MM.1S (cell line): ENCODE measurements around the gene SHC4.

ENCODE experiments used
- DNase-seq: peaks from one replicate; pipeline ENCODE4 v3.0.0-alpha.2; 2015
- H2AFZ ChIP-seq: fragments of 300-600 bp; sonication (generic); 2 replicates; pipeline ENCODE4 v1.6.0; 2016; ENCODE audit warnings: antibody characterized with exemption, low read length
- H3F3A ChIP-seq: fragments of 300-600 bp; sonication (generic); 2 replicates; pipeline ENCODE4 v1.6.1; 2016; ENCODE audit warnings: mild to moderate bottlenecking, antibody characterized with exemption, low read length, moderate library complexity, mixed read lengths; ENCODE audit not compliant: insufficient read depth
- H3K27ac ChIP-seq: fragments of 300-600 bp; sonication (generic); 2 replicates; pipeline ENCODE4 v1.5.1; 2016; ENCODE audit warnings: mild to moderate bottlenecking, low read length
- H3K27me3 ChIP-seq: fragments of 300-600 bp; sonication (generic); replicated peaks from 2 replicates; pipeline ENCODE4 v1.6.0; 2016; ENCODE audit warnings: low read length; ENCODE audit not compliant: insufficient read depth
- H3K36me3 ChIP-seq: fragments of 300-600 bp; sonication (generic); replicated peaks from 2 replicates; pipeline ENCODE4 v1.6.1; 2016; ENCODE audit warnings: mild to moderate bottlenecking, low read length, mixed read lengths; ENCODE audit not compliant: insufficient read depth
- H3K4me1 ChIP-seq: fragments of 300-600 bp; sonication (generic); 2 replicates; pipeline ENCODE4 v1.6.1; 2016; ENCODE audit warnings: low read length, mixed read lengths
- H3K4me2 ChIP-seq: fragments of 300-600 bp; sonication (generic); 2 replicates; pipeline ENCODE4 v1.6.0; 2016; ENCODE audit warnings: low read depth, low read length
- H3K4me3 ChIP-seq: fragments of 300-600 bp; sonication (generic); 2 replicates; pipeline ENCODE4 v1.5.1; 2016; ENCODE audit warnings: low read length, mixed read lengths
- H3K79me2 ChIP-seq: fragments of 300-600 bp; sonication (generic); 2 replicates; pipeline ENCODE4 v1.6.1; 2016; ENCODE audit warnings: mixed run types, low read length, mixed read lengths
- H3K9ac ChIP-seq: fragments of 300-600 bp; sonication (generic); 2 replicates; pipeline ENCODE4 v1.6.1; 2016; ENCODE audit warnings: low read length, mixed read lengths
- H3K9me2 ChIP-seq: fragments of 300-600 bp; sonication (generic); replicated peaks from 2 replicates; pipeline ENCODE4 v1.6.1; 2016; ENCODE audit warnings: mild to moderate bottlenecking, low read length, mixed read lengths; ENCODE audit not compliant: insufficient read depth
- H3K9me3 ChIP-seq: fragments of 300-600 bp; sonication (generic); replicated peaks from 2 replicates; pipeline ENCODE4 v1.6.1; 2016; ENCODE audit warnings: mild to moderate bottlenecking, low read length, mixed read lengths; ENCODE audit not compliant: insufficient read depth
- H4K20me1 ChIP-seq: fragments of 300-600 bp; sonication (generic); 2 replicates; pipeline ENCODE4 v1.6.1; 2016; ENCODE audit warnings: mild to moderate bottlenecking, low read length, moderate library complexity, mixed read lengths; ENCODE audit not compliant: insufficient read depth
- CTCF ChIP-seq: fragments of 300-600 bp; sonication (generic); IDR thresholded peaks from 2 replicates; pipeline ENCODE4 v1.5.1; 2016; ENCODE audit warnings: antibody characterized with exemption, low read length, mixed read lengths
- EZH2 ChIP-seq: fragments of 300-600 bp; sonication (generic); optimal IDR thresholded peaks from 2 replicates; pipeline ENCODE3; 2017; ENCODE audit warnings: low read depth, mild to moderate bottlenecking, antibody characterized with exemption, low read length, mixed read lengths
- EZH2phosphoT487 ChIP-seq: fragments of 300-600 bp; sonication (generic); IDR thresholded peaks from 2 replicates; pipeline ENCODE4 v1.6.1; 2018; ENCODE audit warnings: antibody characterized with exemption, low read length

The SHC4 gene

GRCh38 chr15:48832648-48833047 lies 131.1 kb downstream of the SHC4 start:
- no peaks in the 10 kb centered on the region for H3K79me2 ChIP-seq
- H3K36me3 ChIP-seq: no peaks in the 10 kb centered on the region
- H3K4me1 ChIP-seq: no peaks in the 10 kb centered on the region
- no peak overlapping the region for H3K4me2 ChIP-seq
- no peaks in the 10 kb centered on the region for H3F3A ChIP-seq
- TF ChIP-seq EZH2phosphoT487 (no peak), EZH2 (no peak), CTCF (no peak)
- no peaks in the 10 kb centered on the region for H3K27me3 ChIP-seq
- no peak overlapping the region for H3K9ac ChIP-seq
- no peaks in the 10 kb centered on the region for H3K9me2 ChIP-seq
- H3K27ac ChIP-seq: no peak overlapping the region
- H2AFZ ChIP-seq: no peak overlapping the region
- DNase-seq: no peak
- H3K9me3 ChIP-seq: no peaks in the 10 kb centered on the region
- H4K20me1 ChIP-seq: no peaks in the 10 kb centered on the region
- H3K4me3 ChIP-seq: no peak overlapping the region

- Histone ChIP-seq H3K36me3 (no peaks in the 10 kb centered on the region), H3K27ac (no peak overlapping the region), H3K9ac (no peak overlapping the region), H3F3A (no peaks in the 10 kb centered on the region), H3K4me1 (no peaks in the 10 kb centered on the region), H3K9me3 (no peaks in the 10 kb centered on the region), H3K9me2 (no peaks in the 10 kb centered on the region), H3K27me3 (no peaks in the 10 kb centered on the region), H3K4me2 (no peak overlapping the region), H4K20me1 (no peaks in the 10 kb centered on the region), H2AFZ (no peak overlapping the region), H3K4me3 (no peak overlapping the region), H3K79me2 (no peaks in the 10 kb centered on the region)
- DNase-seq: no peak
- TF ChIP-seq EZH2phosphoT487 (no peak), EZH2 (no peak), CTCF (no peak)
Measured at GRCh38 chr15:48828906-48829305, 134.8 kb downstream of the SHC4 start.

GRCh38 chr15:48828471-48828870 lies 135.2 kb downstream of the SHC4 start:
- Histone ChIP-seq H3F3A (no peaks in the 10 kb centered on the region), H3K4me3 (no peak overlapping the region), H3K4me2 (no peak overlapping the region), H3K9ac (no peak overlapping the region), H4K20me1 (no peaks in the 10 kb centered on the region), H3K27ac (no peak overlapping the region), H2AFZ (no peak overlapping the region), H3K79me2 (no peaks in the 10 kb centered on the region), H3K36me3 (no peaks in the 10 kb centered on the region), H3K9me3 (no peaks in the 10 kb centered on the region), H3K9me2 (no peaks in the 10 kb centered on the region), H3K27me3 (no peaks in the 10 kb centered on the region), H3K4me1 (no peaks in the 10 kb centered on the region)
- TF ChIP-seq EZH2 (no peak), EZH2phosphoT487 (no peak), CTCF (no peak)
- DNase-seq: no peak
